Measurements from ENCODE around the gene ARFGAP3. TPM values are rescaled to one million over a fixed set of nuclear protein-coding genes. Genes with fewer than 3 reads are reported as not detected.

The ARFGAP3 gene
- total RNA-seq, 1 experiment from 2014 or later: 15.0 TPM

DNA sequence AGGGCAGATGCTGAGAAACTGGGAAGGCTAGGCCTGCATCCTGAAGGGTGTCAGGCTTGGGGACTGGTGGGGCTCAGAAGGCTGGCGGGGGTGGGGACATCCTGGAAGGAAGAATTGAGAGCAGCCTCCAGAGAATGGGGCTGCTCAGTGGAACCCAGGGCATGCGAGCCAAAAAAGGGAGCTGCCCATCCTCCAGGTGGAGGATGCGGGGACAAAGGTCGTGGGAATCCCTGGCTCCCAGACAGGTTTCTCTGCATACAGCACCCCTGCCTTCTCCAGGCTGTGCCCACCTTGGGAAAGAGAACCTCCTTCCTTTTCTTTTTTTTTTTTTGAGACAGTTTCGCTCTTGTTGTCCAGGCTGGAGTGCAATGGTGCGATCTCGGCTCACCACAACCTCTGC lies 40.9 kb upstream of the ARFGAP3 start:
- H2BK20ac ChIP-seq (ENCODE audit: low read depth, low read length, poor library complexity, severe bottlenecking): no peak overlapping the region
- H3K79me2 ChIP-seq (ENCODE audit: insufficient read depth, low read length): no peaks in the 10 kb centered on the region
- no peaks in the 10 kb centered on the region for H3K9me3 ChIP-seq (ENCODE audit: control insufficient read depth, low read depth, low read length)
- no peak overlapping the region for H3T11ph ChIP-seq (ENCODE audit: low read length)
- no peak overlapping the region for H2BK12ac ChIP-seq (ENCODE audit: insufficient read length, low read depth, low read length)
- no peak overlapping the region for H2AFZ ChIP-seq (ENCODE audit: low read length)
- Mint-ChIP-seq H3K4me1 (peaks cover 20 to 23% of the 10 kb centered on the region in 2 experiments), H3K9me3 (no peaks in the 10 kb centered on the region), H3K36me3 (ENCODE audit: insufficient read depth in 1 of 3, low read depth in 3 of 3) (peaks cover 0 to 11% (median 0%) of the 10 kb centered on the region in 3 experiments; a peak in 2 of 7 replicates), H3K27ac (peak overlapping the region in 1 of 3 experiments; percentile 66; a peak in 1 of 7 replicates), H3K27me3 (ENCODE audit: low read depth) (no peaks in the 10 kb centered on the region), H3K4me3 (no peak overlapping the region)
- no peak overlapping the region for H3K56ac ChIP-seq (ENCODE audit: insufficient read length, low read depth, low read length)
- H3K23me2 ChIP-seq (ENCODE audit: insufficient read length, low read depth, low read length, poor library complexity, severe bottlenecking): no peaks in the 10 kb centered on the region
- H3K4me2 ChIP-seq (ENCODE audit: insufficient read depth, insufficient read length, low read length): no peak overlapping the region
- no peak overlapping the region for H2BK15ac ChIP-seq (ENCODE audit: low read depth, low read length)
- TF ChIP-seq, protein P1, sequence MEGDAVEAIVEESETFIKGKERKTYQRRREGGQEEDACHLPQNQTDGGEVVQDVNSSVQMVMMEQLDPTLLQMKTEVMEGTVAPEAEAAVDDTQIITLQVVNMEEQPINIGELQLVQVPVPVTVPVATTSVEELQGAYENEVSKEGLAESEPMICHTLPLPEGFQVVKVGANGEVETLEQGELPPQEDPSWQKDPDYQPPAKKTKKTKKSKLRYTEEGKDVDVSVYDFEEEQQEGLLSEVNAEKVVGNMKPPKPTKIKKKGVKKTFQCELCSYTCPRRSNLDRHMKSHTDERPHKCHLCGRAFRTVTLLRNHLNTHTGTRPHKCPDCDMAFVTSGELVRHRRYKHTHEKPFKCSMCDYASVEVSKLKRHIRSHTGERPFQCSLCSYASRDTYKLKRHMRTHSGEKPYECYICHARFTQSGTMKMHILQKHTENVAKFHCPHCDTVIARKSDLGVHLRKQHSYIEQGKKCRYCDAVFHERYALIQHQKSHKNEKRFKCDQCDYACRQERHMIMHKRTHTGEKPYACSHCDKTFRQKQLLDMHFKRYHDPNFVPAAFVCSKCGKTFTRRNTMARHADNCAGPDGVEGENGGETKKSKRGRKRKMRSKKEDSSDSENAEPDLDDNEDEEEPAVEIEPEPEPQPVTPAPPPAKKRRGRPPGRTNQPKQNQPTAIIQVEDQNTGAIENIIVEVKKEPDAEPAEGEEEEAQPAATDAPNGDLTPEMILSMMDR (conservative IDR thresholded peaks at IDR 0.05): no peak
- H4K20me1 ChIP-seq (ENCODE audit: control insufficient read depth, insufficient read depth, insufficient read length): no peaks in the 10 kb centered on the region
- WGBS (ENCODE audit: extremely low coverage, insufficient read length, low lambda C conversion rate): no CpG with 5 or more reads among the region's 7 CpGs
- no peaks in the 10 kb centered on the region for H3K27me3 ChIP-seq (ENCODE audit: insufficient read depth, low read length)
- H3K18ac ChIP-seq (ENCODE audit: insufficient read length, low read depth, low read length): no peak overlapping the region
- no peak overlapping the region for H3K14ac ChIP-seq (ENCODE audit: insufficient read depth, low read length)
- H3K79me1 ChIP-seq (ENCODE audit: insufficient read depth, low read depth, low read length, poor library complexity, severe bottlenecking): peaks cover 2% of the 10 kb centered on the region
- H3K4me1 ChIP-seq (ENCODE audit: insufficient read depth, low read length): no peaks in the 10 kb centered on the region
- H3K23ac ChIP-seq (ENCODE audit: insufficient read length, low read depth, low read length): no peak overlapping the region
- H3K9ac ChIP-seq (ENCODE audit: extremely low read depth, insufficient read length, low read length): no peak overlapping the region
- no peak overlapping the region for H4K5ac ChIP-seq (ENCODE audit: insufficient read length, low read depth, low read length)
- no peak overlapping the region for H2BK5ac ChIP-seq (ENCODE audit: insufficient read length, low read length)
- no peak overlapping the region for H2AK5ac ChIP-seq (ENCODE audit: insufficient read length, low read length)
- H4K8ac ChIP-seq (replicated peaks; ENCODE audit: insufficient read length, low read depth, low read length): no peak overlapping the region
- DNase-seq: no peak
- H3K27ac ChIP-seq (ENCODE audit: insufficient read length, low read depth, low read length): no peak overlapping the region
- no peak overlapping the region for H4K91ac ChIP-seq (ENCODE audit: insufficient read length, low read depth, low read length)
- H2BK120ac ChIP-seq (ENCODE audit: low read depth, low read length, poor library complexity, severe bottlenecking): no peak overlapping the region
- H3K4ac ChIP-seq (ENCODE audit: low read depth, low read length): no peak overlapping the region

Measured in H9 (cell line).